H9 (cell line): ENCODE measurements around the gene SMIM28. TPM values are rescaled to one million over a fixed set of nuclear protein-coding genes. Genes with fewer than 3 reads are reported as not detected.

ENCODE experiments used
- DNase-seq: peaks from one replicate; pipeline ENCODE4 v3.0.0-alpha.2; 2017
- H2AFZ ChIP-seq: one replicate; pipeline ENCODE4 v1.6.1; 2013; ENCODE audit warnings: mild to moderate bottlenecking, low read length, control low read depth, moderate library complexity
- H2AK5ac ChIP-seq: 2 replicates; pipeline ENCODE4 v1.6.1; 2013; ENCODE audit warnings: low read length, control low read depth, mixed read lengths; ENCODE audit not compliant: insufficient read length
- H2BK120ac ChIP-seq: one replicate; pipeline ENCODE4 v1.6.1; 2013; ENCODE audit warnings: low read depth, mild to moderate bottlenecking, low read length, control low read depth, inconsistent platforms; ENCODE audit not compliant: poor library complexity, severe bottlenecking
- H2BK12ac ChIP-seq: 2 replicates; pipeline ENCODE4 v1.6.1; 2013; ENCODE audit warnings: low read length, control low read depth, mixed read lengths, low read depth; ENCODE audit not compliant: insufficient read length
- H2BK15ac ChIP-seq: 2 replicates; pipeline ENCODE4 v1.6.1; 2013; ENCODE audit warnings: low read depth, low read length, control low read depth
- H2BK20ac ChIP-seq: one replicate; pipeline ENCODE4 v1.6.1; 2013; ENCODE audit warnings: low read depth, mild to moderate bottlenecking, low read length, control low read depth, inconsistent platforms; ENCODE audit not compliant: poor library complexity, severe bottlenecking
- H2BK5ac ChIP-seq: 2 replicates; pipeline ENCODE4 v1.6.1; 2013; ENCODE audit warnings: low read length, control low read depth, mixed read lengths; ENCODE audit not compliant: insufficient read length
- H3K14ac ChIP-seq: 2 replicates; pipeline ENCODE4 v1.6.1; 2013; ENCODE audit warnings: low read length, control low read depth; ENCODE audit not compliant: insufficient read depth
- H3K18ac ChIP-seq: 2 replicates; pipeline ENCODE4 v1.6.1; 2013; ENCODE audit warnings: low read depth, mild to moderate bottlenecking, mixed read lengths, low read length, control low read depth; ENCODE audit not compliant: insufficient read length
- H3K23ac ChIP-seq: 2 replicates; pipeline ENCODE4 v1.6.1; 2013; ENCODE audit warnings: low read length, control low read depth, mixed read lengths, low read depth; ENCODE audit not compliant: insufficient read length
- H3K23me2 ChIP-seq: 2 replicates; pipeline ENCODE4 v1.6.1; 2013; ENCODE audit warnings: low read depth, mild to moderate bottlenecking, mixed read lengths, low read length, control low read depth; ENCODE audit not compliant: insufficient read length, poor library complexity, severe bottlenecking
- H3K27ac ChIP-seq: 2 replicates; pipeline ENCODE4 v1.5.1; 2013; ENCODE audit warnings: low read length, control low read depth, mixed read lengths, low read depth; ENCODE audit not compliant: insufficient read length
- H3K27me3 ChIP-seq: 2 replicates; pipeline ENCODE4 v1.6.1; 2013; ENCODE audit warnings: low read length, control low read depth, inconsistent platforms; ENCODE audit not compliant: insufficient read depth
- H3K4ac ChIP-seq: 2 replicates; pipeline ENCODE4 v1.6.1; 2013; ENCODE audit warnings: low read depth, mild to moderate bottlenecking, control low read depth, inconsistent platforms, low read length, moderate library complexity
- H3K4me1 ChIP-seq: 2 replicates; pipeline ENCODE4 v1.6.1; 2013; ENCODE audit warnings: low read length, control low read depth, inconsistent platforms; ENCODE audit not compliant: insufficient read depth
- H3K4me2 ChIP-seq: 2 replicates; pipeline ENCODE4 v1.6.1; 2013; ENCODE audit warnings: low read length, control low read depth, mixed read lengths; ENCODE audit not compliant: insufficient read length, insufficient read depth
- H3K56ac ChIP-seq: 2 replicates; pipeline ENCODE4 v1.6.1; 2013; ENCODE audit warnings: low read depth, mild to moderate bottlenecking, mixed read lengths, low read length, control low read depth; ENCODE audit not compliant: insufficient read length
- H3K79me1 ChIP-seq: 2 replicates; pipeline ENCODE4 v1.6.1; 2013; ENCODE audit warnings: low read depth, mild to moderate bottlenecking, moderate library complexity, low read length, control low read depth, inconsistent platforms; ENCODE audit not compliant: insufficient read depth, poor library complexity, severe bottlenecking
- H3K79me2 ChIP-seq: 2 replicates; pipeline ENCODE4 v1.6.1; 2013; ENCODE audit warnings: low read length, control low read depth, inconsistent platforms; ENCODE audit not compliant: insufficient read depth
- H3K9ac ChIP-seq: 2 replicates; pipeline ENCODE4 v1.6.1; 2013; ENCODE audit warnings: low read length, control low read depth, mixed read lengths; ENCODE audit not compliant: insufficient read length; ENCODE audit errors: extremely low read depth
- H3K9me3 ChIP-seq: one replicate; pipeline ENCODE4 v1.6.1; 2013; ENCODE audit warnings: low read depth, low read length, inconsistent platforms; ENCODE audit not compliant: control insufficient read depth
- H3T11ph ChIP-seq: one replicate; pipeline ENCODE4 v1.6.1; 2013; ENCODE audit warnings: mild to moderate bottlenecking, low read length, control low read depth, inconsistent platforms
- H4K20me1 ChIP-seq: one replicate; pipeline ENCODE4 v1.6.1; 2013; ENCODE audit not compliant: control insufficient read depth, insufficient read length, insufficient read depth
- H4K5ac ChIP-seq: 2 replicates; pipeline ENCODE4 v1.6.1; 2013; ENCODE audit warnings: low read depth, mild to moderate bottlenecking, mixed read lengths, low read length, control low read depth; ENCODE audit not compliant: insufficient read length
- H4K8ac ChIP-seq: replicated peaks from 2 replicates; pipeline ENCODE4 v1.6.1; 2013; ENCODE audit warnings: low read length, control low read depth, mixed read lengths, low read depth; ENCODE audit not compliant: insufficient read length
- H4K91ac ChIP-seq: 2 replicates; pipeline ENCODE4 v1.6.1; 2013; ENCODE audit warnings: low read depth, mild to moderate bottlenecking, moderate library complexity, mixed read lengths, low read length, control low read depth; ENCODE audit not compliant: insufficient read length
- H3K27ac Mint-ChIP-seq, 3 experiments: 2 replicates in 2 of 3; 3 replicates in 1 of 3; pipeline ENCODE4 v1.8.0; 2020 to 2021; ENCODE audit warnings: mixed read lengths in 3 of 3, mild to moderate bottlenecking in 1 of 3, moderate library complexity in 1 of 3
- H3K27me3 Mint-ChIP-seq: 2 replicates; pipeline ENCODE4 v1.8.0; 2021; ENCODE audit warnings: low read depth, mild to moderate bottlenecking, moderate library complexity, mixed read lengths
- H3K36me3 Mint-ChIP-seq, 3 experiments: 2 replicates in 2 of 3; 3 replicates in 1 of 3; pipeline ENCODE4 v1.8.0; 2020 to 2021; ENCODE audit warnings: low read depth in 3 of 3, mixed read lengths in 3 of 3; ENCODE audit not compliant: insufficient read depth in 1 of 3
- H3K4me1 Mint-ChIP-seq, 2 experiments: 2 replicates each; pipeline ENCODE4 v1.8.0; 2020; ENCODE audit warnings: mixed read lengths in 2 of 2
- H3K4me3 Mint-ChIP-seq, 2 experiments: 2 replicates in 1 of 2; 3 replicates in 1 of 2; pipeline ENCODE4 v1.8.0; 2020 to 2021; ENCODE audit warnings: mild to moderate bottlenecking in 2 of 2, mixed read lengths in 2 of 2, moderate library complexity in 1 of 2
- H3K9me3 Mint-ChIP-seq, 2 experiments: 2 replicates in 1 of 2; 3 replicates in 1 of 2; pipeline ENCODE4 v1.8.0; 2020; ENCODE audit warnings: mild to moderate bottlenecking in 2 of 2, mixed read lengths in 2 of 2, moderate library complexity in 1 of 2
- CTCF ChIP-seq: fragments of 200-600 bp; sonication (generic); conservative IDR thresholded peaks from 3 replicates; pipeline ENCODE4 v1.8.0; 2021; ENCODE audit warnings: antibody characterized with exemption, mild to moderate bottlenecking
- WGBS: extraction: QIAGEN DNeasy Blood & Tissue Kit; methylation state at CpG from one replicate; pipeline ENCODE4 v1.1.7; 2013; ENCODE audit warnings: missing lambda C conversion rate, low lambda C conversion rate, mixed read lengths; ENCODE audit not compliant: insufficient read length; ENCODE audit errors: extremely low coverage; 5-methylcytosine and 5-hydroxymethylcytosine counted together
- total RNA-seq: library from RNA; stranded (reverse); gene quantifications from 2 replicates; pipeline ENCODE4 v1.2.1, GENCODE V29; 2021

Gene SMIM28
- total RNA-seq, 1 experiment from 2014 or later, result not detected

- no peak for DNase-seq
- no peak overlapping the region for H4K91ac ChIP-seq
- H3K14ac ChIP-seq, result no peak overlapping the region; the same call in 1 of the 2 replicates
- no peak overlapping the region for H2AK5ac ChIP-seq
- TF ChIP-seq CTCF, result no peak
- H3K9ac ChIP-seq, result no peak overlapping the region
- H2BK120ac ChIP-seq, result no peak overlapping the region
- no peaks in the 10 kb centered on the region for H3K9me3 ChIP-seq
- no peaks in the 10 kb centered on the region for H3K79me2 ChIP-seq
- no peaks in the 10 kb centered on the region for H3K9me3 Mint-ChIP-seq
- H3K36me3 Mint-ChIP-seq, result peaks cover 0 to 28% (median 3%) of the 10 kb centered on the region in 3 experiments; a peak in 4 of 7 replicates
- no peak overlapping the region for H2BK15ac ChIP-seq
- no peak overlapping the region for H3K27ac ChIP-seq
- no peaks in the 10 kb centered on the region for H3K27me3 ChIP-seq
- H2AFZ ChIP-seq, result no peak overlapping the region
- no peak overlapping the region for H2BK20ac ChIP-seq
- no peaks in the 10 kb centered on the region for H3K27me3 Mint-ChIP-seq
- peaks cover 6 to 10% of the 10 kb centered on the region in 2 experiments; a peak in 3 of 4 replicates for H3K4me1 Mint-ChIP-seq
- no peak overlapping the region for H3K4me3 Mint-ChIP-seq
- no peaks in the 10 kb centered on the region for H3K79me1 ChIP-seq
- H3K23me2 ChIP-seq, result no peaks in the 10 kb centered on the region
- no CpG with 5 or more reads among the region's 12 CpGs for WGBS
- H3K4ac ChIP-seq, result no peak overlapping the region
- no peak overlapping the region for H3K4me2 ChIP-seq
- H2BK5ac ChIP-seq, result no peak overlapping the region
- H3K27ac Mint-ChIP-seq, result no peak overlapping the region
- H3K23ac ChIP-seq, result no peak overlapping the region
- H3T11ph ChIP-seq, result no peak overlapping the region
- no peak overlapping the region for H3K18ac ChIP-seq
- no peaks in the 10 kb centered on the region for H3K4me1 ChIP-seq
- H2BK12ac ChIP-seq, result no peak overlapping the region
- no peak overlapping the region for H4K5ac ChIP-seq
- no peaks in the 10 kb centered on the region for H4K20me1 ChIP-seq
- H4K8ac ChIP-seq, result no peak overlapping the region
- no peak overlapping the region for H3K56ac ChIP-seq
These were observed 52.1 kb downstream of the SMIM28 start for GRCh38 chr6:138429761-138430160.
